Measurements from ENCODE around the gene LAT. TPM values are rescaled to one million over a fixed set of nuclear protein-coding genes. Genes with fewer than 3 reads are reported as not detected.

LAT gene
- total and polyA plus RNA-seq, 2 of the 13 experiments (the other 11 are each of a cell fraction or from before 2014, with no cell fraction given), result 2.0 to 3.0 TPM

- FAIRE-seq (no peak), ATAC-seq (no peak), DNase-seq (ENCODE audit: low spot score) (no peak)
- Histone ChIP-seq H3K36me3 (replicated peaks in 1 of 2; ENCODE audit: control insufficient read depth in 1 of 2, insufficient read depth in 2 of 2, low read length in 2 of 2) (no peaks in the 10 kb centered on the region), H3K9me3 (ENCODE audit: low read length) (no peaks in the 10 kb centered on the region), H3K79me2 (ENCODE audit: insufficient read depth, low read length) (no peaks in the 10 kb centered on the region), H4K20me1 (ENCODE audit: insufficient read depth, low read length) (no peaks in the 10 kb centered on the region), H3K9ac (ENCODE audit: insufficient read depth, low read depth, low read length) (no peak overlapping the region), H2AFZ (ENCODE audit: low read length) (no peak overlapping the region), H3K4me3 (replicated peaks in 1 of 3; ENCODE audit: insufficient read depth in 1 of 3, low read depth in 2 of 3, low read length in 3 of 3) (no peak overlapping the region), H3K4me1 (ENCODE audit: insufficient read depth, low read length) (no peaks in the 10 kb centered on the region), H3K27ac (ENCODE audit: extremely low read length, insufficient read depth, low read length) (no peak overlapping the region), H3K27me3 (ENCODE audit: control insufficient read depth in 1 of 2, insufficient read depth in 2 of 2, low read length in 2 of 2) (peaks cover 4 to 22% of the 10 kb centered on the region in 2 experiments), H3K4me2 (ENCODE audit: low read depth, low read length) (no peak overlapping the region)
- ChIA-PET CTCF (ENCODE audit: low intra/inter-chr PET ratio, low total read pairs) (no interaction called here), POLR2A (no interaction called here)
- WGBS (ENCODE audit: low lambda C conversion rate), result 58% methylated on average over 5 of the region's 5 CpGs
- in situ Hi-C loops (cut with HindIII; ENCODE audit: extremely low pct_ligation_motif_present, low pct_unique_long_range_greater_than_20kb) (no loop called here), intact Hi-C loops (cut with micrococcal nuclease; ENCODE audit: unreplicated experiment) (no loop called here)
- no TSS peak for BruUV-seq (replicated peaks)
- TF ChIP-seq CEBPB (IDR thresholded peaks at IDR 0.05; ENCODE audit: borderline replicate concordance, low read depth, low read length) (peak; percentile 22; the same call in 1 of the 2 replicates), HNRNPK (IDR thresholded peaks at IDR 0.05; ENCODE audit: low read depth, low read length, poor library complexity, severe bottlenecking) (no peak)
Measured at GRCh38 chr16:29022196-29022595, 37.3 kb downstream of the LAT start.

GRCh38 chr16:29023279-29024277 is 38.7 kb downstream of the LAT start:
- Histone ChIP-seq H3K27me3 (ENCODE audit: control insufficient read depth in 1 of 2, insufficient read depth in 2 of 2, low read length in 2 of 2) (peaks cover 4 to 29% of the 10 kb centered on the region in 2 experiments), H4K20me1 (ENCODE audit: insufficient read depth, low read length) (no peaks in the 10 kb centered on the region), H3K9me3 (ENCODE audit: low read length) (no peaks in the 10 kb centered on the region), H3K9ac (ENCODE audit: insufficient read depth, low read depth, low read length) (no peak overlapping the region), H3K4me3 (replicated peaks in 1 of 3; ENCODE audit: insufficient read depth in 1 of 3, low read depth in 2 of 3, low read length in 3 of 3) (no peak overlapping the region), H3K79me2 (ENCODE audit: insufficient read depth, low read length) (no peaks in the 10 kb centered on the region), H3K4me1 (ENCODE audit: insufficient read depth, low read length) (no peaks in the 10 kb centered on the region), H3K36me3 (replicated peaks in 1 of 2; ENCODE audit: control insufficient read depth in 1 of 2, insufficient read depth in 2 of 2, low read length in 2 of 2) (no peaks in the 10 kb centered on the region), H3K27ac (ENCODE audit: extremely low read length, insufficient read depth, low read length) (no peak overlapping the region), H3K4me2 (ENCODE audit: low read depth, low read length) (no peak overlapping the region), H2AFZ (ENCODE audit: low read length) (no peak overlapping the region)
- ChIA-PET POLR2A (no interaction called here), CTCF (ENCODE audit: low intra/inter-chr PET ratio, low total read pairs) (no interaction called here)
- FAIRE-seq, result no peak
- in situ Hi-C loops (cut with HindIII; ENCODE audit: extremely low pct_ligation_motif_present, low pct_unique_long_range_greater_than_20kb) (no loop called here), intact Hi-C loops (cut with micrococcal nuclease; ENCODE audit: unreplicated experiment) (no loop called here)
- WGBS (ENCODE audit: low lambda C conversion rate), result 42% methylated on average over 12 of the region's 15 CpGs
- no TSS peak for BruUV-seq (replicated peaks)
- ATAC-seq, result no peak
- no peak for DNase-seq (ENCODE audit: low spot score)
- TF ChIP-seq HBP1 (CRISPR knock-in tag; IDR thresholded peaks at IDR 0.05; ENCODE audit: low read depth), result no peak
- no peak for TF ChIP-seq ZKSCAN8 (CRISPR knock-in tag; IDR thresholded peaks at IDR 0.05; ENCODE audit: borderline replicate concordance)
- TF ChIP-seq NFAT5 (CRISPR knock-in tag; IDR thresholded peaks at IDR 0.05), result no peak
- no peak for TF ChIP-seq HCFC1 (IDR thresholded peaks at IDR 0.05; ENCODE audit: low read depth, low read length)
- no peak for TF ChIP-seq TRIM24 (CRISPR knock-in tag; IDR thresholded peaks at IDR 0.05)
- TF ChIP-seq ZNF34 (CRISPR knock-in tag; IDR thresholded peaks at IDR 0.05; ENCODE audit: borderline replicate concordance), result no peak
- TF ChIP-seq GZF1 (CRISPR knock-in tag; IDR thresholded peaks at IDR 0.05), result no peak
- TF ChIP-seq JUN (CRISPR knock-in tag; IDR thresholded peaks at IDR 0.05), result no peak

Measured in HepG2 (cell line).